ENCODE measurements around the gene C3orf33. TPM values are rescaled to one million over a fixed set of nuclear protein-coding genes. Genes with fewer than 3 reads are reported as not detected.
A peak's percentile ranks its signal among the peaks of the same experiment; 100 is the strongest.

The C3orf33 gene
- total and polyA plus RNA-seq, 2 of the 8 experiments (the other 6 are each of a cell fraction or from before 2014, with no cell fraction given) = 3.4 to 4.5 TPM

DNA sequence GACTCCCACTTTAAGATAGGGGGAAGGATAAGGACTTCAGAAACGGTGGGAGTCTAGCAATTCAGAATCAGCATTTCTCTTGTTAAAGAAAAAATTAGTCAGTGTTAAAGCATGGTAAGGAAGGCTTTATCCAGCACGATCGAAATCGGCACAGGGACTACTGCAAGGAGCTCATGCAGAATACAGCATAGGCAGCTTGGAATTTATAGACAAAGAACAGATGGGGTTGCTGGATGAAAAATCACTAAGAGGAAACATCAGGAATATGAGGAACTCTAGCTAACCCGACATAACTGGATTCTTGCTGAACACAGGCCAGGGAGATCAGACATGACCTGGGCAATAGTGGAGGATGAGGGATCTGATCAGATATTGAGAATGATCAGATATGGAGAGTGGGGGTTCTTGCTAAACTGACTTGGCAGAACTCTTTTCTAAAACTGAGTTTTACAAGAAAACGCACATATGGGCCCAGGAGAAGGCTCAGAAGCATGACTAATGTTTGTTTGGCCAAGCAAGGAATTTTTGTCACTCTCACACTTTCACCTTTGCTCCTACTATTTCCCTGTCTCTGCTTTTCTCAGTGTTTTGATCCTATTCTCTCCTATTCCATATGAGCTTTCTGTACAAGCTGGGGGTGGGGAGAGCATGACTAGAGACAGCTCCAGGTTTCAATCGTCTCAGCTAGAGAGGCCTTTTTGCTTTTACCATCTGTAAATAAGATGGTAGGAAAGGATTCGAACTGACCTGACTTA lies 57.3 kb downstream of the C3orf33 start:
- Histone ChIP-seq H4K8ac (ENCODE audit: extremely low read depth, insufficient read depth, low read length) (no peak overlapping the region), H3K18ac (ENCODE audit: extremely low read depth, low read length) (no peak overlapping the region), H3K9me3 (ENCODE audit: insufficient read depth in 2 of 2, low read depth in 1 of 2, low read length in 1 of 2) (no peaks in the 10 kb centered on the region), H2BK120ac (replicated peaks; ENCODE audit: low read depth, low read length) (peak overlapping the region; percentile 72), H3K27me3 (replicated peaks in 1 of 4; ENCODE audit: control insufficient read depth in 3 of 4, extremely low read depth in 1 of 4, insufficient read depth in 3 of 4, low read length in 3 of 4) (no peaks in the 10 kb centered on the region), H3K4me2 (ENCODE audit: insufficient read depth in 1 of 2, low read depth in 2 of 2, low read length in 2 of 2) (no peak overlapping the region), H2AFZ (ENCODE audit: low read length) (no peak overlapping the region), H4K20me1 (replicated peaks in 1 of 2; ENCODE audit: control insufficient read depth in 1 of 2, insufficient read depth in 2 of 2, low read length in 2 of 2) (no peaks in the 10 kb centered on the region), H3K36me3 (ENCODE audit: control insufficient read depth in 2 of 4, insufficient read depth in 4 of 4, low read length in 3 of 4) (no peaks in the 10 kb centered on the region), H2BK15ac (ENCODE audit: low read length) (no peak overlapping the region), H2BK5ac (ENCODE audit: low read depth, low read length) (no peak overlapping the region), H3K4me1 (replicated peaks in 1 of 4; ENCODE audit: control insufficient read depth in 3 of 4, insufficient read depth in 4 of 4, low read length in 3 of 4) (peaks cover 5 to 14% (median 12%) of the 10 kb centered on the region in 4 experiments; a peak in 6 of 7 replicates), H3K23ac (ENCODE audit: insufficient read length) (no peak overlapping the region), H3K27ac (ENCODE audit: low read depth, low read length) (no peak overlapping the region), H4K5ac (ENCODE audit: insufficient read length, low read depth, low read length) (no peak overlapping the region), H2BK20ac (ENCODE audit: low read length) (peak overlapping the region; percentile 54), H3K4ac (replicated peaks; ENCODE audit: insufficient read length, low read depth, low read length) (no peak overlapping the region), H3K4me3 (ENCODE audit: extremely low read depth in 1 of 4, insufficient read depth in 2 of 4, low read depth in 3 of 4, low read length in 4 of 4) (no peak overlapping the region), H3K79me2 (ENCODE audit: control insufficient read depth in 1 of 2, insufficient read depth in 2 of 2, low read length in 2 of 2) (peaks cover 0 to 2% of the 10 kb centered on the region in 2 experiments; a peak in 2 of 4 replicates), H4K91ac (replicated peaks; ENCODE audit: insufficient read length, low read length) (peak overlapping the region; percentile 9), H3K14ac (ENCODE audit: insufficient read length) (no peak overlapping the region), H3K9ac (replicated peaks in 1 of 4; ENCODE audit: extremely low read depth in 1 of 4, low read depth in 3 of 4, low read length in 3 of 4) (no peak overlapping the region), H2BK12ac (ENCODE audit: low read depth, low read length) (0 out of 2 replicates have a peak overlapping the region, but pooled peaks have one; percentile 1), H3K56ac (replicated peaks; ENCODE audit: insufficient read length, low read depth, low read length) (no peak overlapping the region), H3K23me2 (ENCODE audit: low read depth, low read length) (peaks cover 5% of the 10 kb centered on the region; the same call in 1 of the 2 replicates), H3K79me1 (ENCODE audit: low read depth, low read length) (no peaks in the 10 kb centered on the region), H2AK5ac (ENCODE audit: low read depth, low read length) (peak overlapping the region; percentile 55; the same call in 1 of the 2 replicates)
- FAIRE-seq (no peak), DNase-seq (ENCODE audit: low read depth in 1 of 2, low spot score in 2 of 2) (no peak)
- ChIA-PET CTCF (ENCODE audit: partially characterized antibody) (interaction anchor here (0.9 to 3.8 kb wide), 4 partner anchors 10 to 367 kb away, joined by 3 to 19 read pairs (median 4); partner anchors contain the start of genes C3orf33 and SLC33A1), POLR2A (ENCODE audit: partially characterized antibody) (interaction anchor here (0.6 to 1.0 kb wide), 2 partner anchors 19 to 105 kb away, joined by 3 to 4 read pairs; no protein-coding TSS in a partner anchor)
- 82% methylated on average over 8 of the region's 8 CpGs; no CpG with 5 or more reads in 1 of the 2 experiments for WGBS, 2 experiments (ENCODE audit: extremely low coverage in 1 of 2, insufficient coverage in 1 of 2, insufficient read length in 1 of 2, insufficient replicate concordance in 2 of 2, low coverage in 1 of 2, low lambda C conversion rate in 2 of 2, missing lambda C conversion rate in 1 of 2)

All from H1 (cell line).